SK-N-SH treated with all-trans-retinoic acid at 6 μM for 48 hours (cell line): ENCODE measurements around the gene ADAMTS4.
A peak's percentile ranks its signal among the peaks of the same experiment; 100 is the strongest.

Experiments used
- ATAC-seq: fragments of 200-7000 bp; cut with Tn5 transposase; 3 replicates; pipeline ENCODE4 v1.9.1; 2020; ENCODE audit warnings: mild to moderate bottlenecking, moderate library complexity
- ARNTL ChIP-seq: fragments of 450-650 bp; formaldehyde crosslinking; IDR thresholded peaks from 2 replicates; pipeline ENCODE4 v1.5.0; 2020; ENCODE audit warnings: low read depth, mild to moderate bottlenecking, moderate library complexity, borderline replicate concordance
- BACH2 ChIP-seq: fragments of 250-450 bp; sonication (Bioruptor Pico); IDR thresholded peaks from 2 replicates; pipeline ENCODE4 v1.9.0; 2021; ENCODE audit warnings: mild to moderate bottlenecking, borderline replicate concordance
- CREB5 ChIP-seq: fragments of 250-450 bp; sonication (Bioruptor Pico); IDR thresholded peaks from 2 replicates; pipeline ENCODE4 v1.5.1; 2020; ENCODE audit warnings: low read depth, mild to moderate bottlenecking, moderate library complexity
- CSDC2 ChIP-seq: fragments of 250-450 bp; sonication (Bioruptor Pico); IDR thresholded peaks from 2 replicates; pipeline ENCODE4 v1.5.0; 2020; ENCODE audit warnings: mild to moderate bottlenecking, moderate library complexity
- ESRRG ChIP-seq: fragments of 250-450 bp; sonication (Bioruptor Pico); IDR thresholded peaks from 2 replicates; pipeline ENCODE4 v1.6.1; 2021; ENCODE audit warnings: mild to moderate bottlenecking
- GLIS3 ChIP-seq: fragments of 250-450 bp; sonication (Bioruptor Pico); IDR thresholded peaks from 2 replicates; pipeline ENCODE4 v1.5.0; 2020; ENCODE audit warnings: mild to moderate bottlenecking, moderate library complexity
- ISL1 ChIP-seq: fragments of 250-450 bp; sonication (Bioruptor Pico); IDR thresholded peaks from 2 replicates; pipeline ENCODE4 v2.1.2; 2022; ENCODE audit warnings: mild to moderate bottlenecking, moderate library complexity
- OSR1 ChIP-seq: fragments of 250-450 bp; sonication (Bioruptor Pico); IDR thresholded peaks from 2 replicates; pipeline ENCODE4 v1.8.0; 2022; ENCODE audit warnings: moderate library complexity, mild to moderate bottlenecking, inconsistent platforms
- PATZ1 ChIP-seq: fragments of 250-450 bp; sonication (Bioruptor Pico); IDR thresholded peaks from 2 replicates; pipeline ENCODE4 v1.8.0; 2020; ENCODE audit warnings: mild to moderate bottlenecking, moderate library complexity, borderline replicate concordance
- RARB ChIP-seq: fragments of 250-450 bp; sonication (Bioruptor Pico); IDR thresholded peaks from 2 replicates; pipeline ENCODE4 v1.8.0; 2021; ENCODE audit warnings: mild to moderate bottlenecking, moderate library complexity
- SNAI2 ChIP-seq: fragments of 250-450 bp; sonication (Bioruptor Pico); IDR thresholded peaks from 2 replicates; pipeline ENCODE4 v1.5.0; 2020; ENCODE audit warnings: mild to moderate bottlenecking, moderate library complexity
- TCF4 ChIP-seq: fragments of 250-450 bp; sonication (Bioruptor Pico); IDR thresholded peaks from 2 replicates; pipeline ENCODE4 v1.8.0; 2021; ENCODE audit warnings: mild to moderate bottlenecking, moderate library complexity, borderline replicate concordance
- TOX ChIP-seq: fragments of 250-450 bp; sonication (Bioruptor Pico); IDR thresholded peaks from 2 replicates; pipeline ENCODE4 v1.8.0; 2021; ENCODE audit warnings: mild to moderate bottlenecking, moderate library complexity, borderline replicate concordance
- TSHZ2 ChIP-seq: fragments of 250-450 bp; sonication (Bioruptor Pico); IDR thresholded peaks from 2 replicates; pipeline ENCODE4 v1.5.0; 2020; ENCODE audit warnings: mild to moderate bottlenecking, moderate library complexity
- ZC3H10 ChIP-seq: fragments of 250-450 bp; sonication (Bioruptor Pico); IDR thresholded peaks from 2 replicates; pipeline ENCODE4 v1.5.1; 2021; ENCODE audit warnings: mild to moderate bottlenecking, moderate library complexity
- ZFP3 ChIP-seq: fragments of 250-450 bp; sonication (Bioruptor Pico); IDR thresholded peaks from 2 replicates; pipeline ENCODE4 v1.5.0; 2020; ENCODE audit warnings: mild to moderate bottlenecking, moderate library complexity
- ZNF565 ChIP-seq: fragments of 450-650 bp; formaldehyde crosslinking; conservative IDR thresholded peaks from 2 replicates; pipeline ENCODE4 v1.5.0; 2020; ENCODE audit warnings: low read depth, mild to moderate bottlenecking, moderate library complexity
- ZNF70 ChIP-seq: fragments of 450-650 bp; formaldehyde crosslinking; IDR thresholded peaks from 2 replicates; pipeline ENCODE4 v1.5.0; 2020; ENCODE audit warnings: mild to moderate bottlenecking, moderate library complexity
- ZNF8 ChIP-seq: fragments of 450-650 bp; formaldehyde crosslinking; IDR thresholded peaks from 2 replicates; pipeline ENCODE4 v1.5.0; 2020; ENCODE audit warnings: mild to moderate bottlenecking, moderate library complexity
- TF ChIP-seq, protein P1 (sequence below): fragments of 250-450 bp; sonication (Bioruptor Pico); IDR thresholded peaks from 2 replicates; pipeline ENCODE4 v1.8.0; 2021; ENCODE audit warnings: low read depth, mild to moderate bottlenecking, moderate library complexity, borderline replicate concordance

The ADAMTS4 gene

GRCh38 chr1:161218301-161219077 is 19.6 kb upstream of the ADAMTS4 start:
- ATAC-seq = no peak
- no peak for TF ChIP-seq ZNF70 (CRISPR knock-in tag)

DNA sequence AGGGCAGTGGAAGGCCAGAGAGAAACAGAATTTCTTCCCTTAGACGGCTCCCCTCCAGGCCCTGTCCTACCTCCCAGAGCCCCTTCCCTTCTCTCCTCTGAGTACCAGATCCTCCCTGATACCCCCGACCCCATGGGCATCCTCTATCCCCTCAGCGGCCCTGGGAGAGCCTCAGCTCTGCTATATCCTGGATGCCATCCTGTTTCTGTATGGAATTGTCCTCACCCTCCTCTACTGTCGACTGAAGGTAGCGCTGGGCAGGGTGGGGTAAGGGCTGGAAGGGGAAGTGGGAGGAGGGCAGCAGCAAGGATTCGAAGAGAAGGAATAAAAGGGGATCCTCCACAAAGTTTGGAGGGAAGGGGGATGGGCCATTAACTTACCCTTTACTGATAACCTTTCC is 19.0 kb upstream of the ADAMTS4 start:
- no peak for TF ChIP-seq RARB (CRISPR knock-in tag)
- no peak for TF ChIP-seq CREB5
- TF ChIP-seq TCF4 = no peak
- no peak for TF ChIP-seq ARNTL (CRISPR knock-in tag)
- no peak for TF ChIP-seq PATZ1 (CRISPR knock-in tag)
- no peak for TF ChIP-seq ZNF8 (CRISPR knock-in tag)
- TF ChIP-seq SNAI2 (CRISPR knock-in tag) = no peak
- no peak for TF ChIP-seq TOX
- no peak for TF ChIP-seq OSR1 (CRISPR knock-in tag)
- TF ChIP-seq GLIS3 = no peak
- TF ChIP-seq CSDC2 (CRISPR knock-in tag) = no peak
- no peak for TF ChIP-seq ZC3H10 (CRISPR knock-in tag)
- no peak for TF ChIP-seq TSHZ2 (CRISPR knock-in tag)
- TF ChIP-seq ZNF565 (CRISPR knock-in tag) = no peak
- no peak for TF ChIP-seq ESRRG (CRISPR knock-in tag)
- no peak for TF ChIP-seq ISL1 (CRISPR knock-in tag)
- TF ChIP-seq, all 23 proteins: peak for 0
- ATAC-seq = no peak

- TF ChIP-seq ZC3H10 (CRISPR knock-in tag) (no peak), TCF4 (no peak), ZFP3 (CRISPR knock-in tag) (no peak), BACH2 (no peak), CREB5 (no peak), TOX (no peak), ISL1 (CRISPR knock-in tag) (no peak), TSHZ2 (CRISPR knock-in tag) (no peak), ESRRG (CRISPR knock-in tag) (no peak)
- TF ChIP-seq, protein P1, sequence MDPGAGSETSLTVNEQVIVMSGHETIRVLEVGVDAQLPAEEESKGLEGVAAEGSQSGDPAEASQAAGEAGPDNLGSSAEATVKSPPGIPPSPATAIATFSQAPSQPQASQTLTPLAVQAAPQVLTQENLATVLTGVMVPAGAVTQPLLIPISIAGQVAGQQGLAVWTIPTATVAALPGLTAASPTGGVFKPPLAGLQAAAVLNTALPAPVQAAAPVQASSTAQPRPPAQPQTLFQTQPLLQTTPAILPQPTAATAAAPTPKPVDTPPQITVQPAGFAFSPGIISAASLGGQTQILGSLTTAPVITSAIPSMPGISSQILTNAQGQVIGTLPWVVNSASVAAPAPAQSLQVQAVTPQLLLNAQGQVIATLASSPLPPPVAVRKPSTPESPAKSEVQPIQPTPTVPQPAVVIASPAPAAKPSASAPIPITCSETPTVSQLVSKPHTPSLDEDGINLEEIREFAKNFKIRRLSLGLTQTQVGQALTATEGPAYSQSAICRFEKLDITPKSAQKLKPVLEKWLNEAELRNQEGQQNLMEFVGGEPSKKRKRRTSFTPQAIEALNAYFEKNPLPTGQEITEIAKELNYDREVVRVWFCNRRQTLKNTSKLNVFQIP (CRISPR knock-in tag) = no peak
- peak; percentile 71 for ATAC-seq
Observed at GRCh38 chr1:161216945-161217712, 18.3 kb upstream of the ADAMTS4 start.
